Kidney (tissue), 14 donors: Measurements from ENCODE around the gene FAM20C. TPM values are rescaled to one million over a fixed set of nuclear protein-coding genes. Genes with fewer than 3 reads are reported as not detected.

Experiments
- DNase-seq, 5 donors: peaks; one replicate each; pipeline ENCODE4 v3.0.0-alpha.2; 2013 to 2020
- FAIRE-seq: peaks from 2 replicates; lab custom pipeline; 2012; peaks lifted over from hg19 to GRCh38; lab: Jason Lieb, UNC
- H3K27ac ChIP-seq, 2 donors: one replicate each; pipeline ENCODE4 v1.7.0; 2013; ENCODE audit warnings: low read depth in 2 of 2, low read length in 2 of 2, inconsistent platforms in 1 of 2
- H3K27me3 ChIP-seq: one replicate; pipeline ENCODE4 v1.7.1; 2013; ENCODE audit warnings: low read length, inconsistent platforms; ENCODE audit not compliant: control insufficient read depth, insufficient read depth
- H3K36me3 ChIP-seq, 3 donors: one replicate each; pipeline versions ENCODE4 v1.7.0 to v1.7.1; 2013; ENCODE audit warnings: low read length in 3 of 3, control low read depth in 1 of 3, inconsistent platforms in 1 of 3; ENCODE audit not compliant: insufficient read depth in 3 of 3, control insufficient read depth in 2 of 3
- H3K4me1 ChIP-seq, 3 donors: one replicate each; pipeline versions ENCODE4 v1.7.0 to v1.7.1; 2013; ENCODE audit warnings: low read length in 3 of 3, inconsistent platforms in 1 of 3, low read depth in 1 of 3; ENCODE audit not compliant: control insufficient read depth in 2 of 3, insufficient read depth in 2 of 3
- H3K4me3 ChIP-seq, 3 donors: one replicate each; pipeline versions ENCODE4 v1.7.0 to v1.8.1; 2013; ENCODE audit warnings: low read length in 3 of 3, control low read depth in 1 of 3, inconsistent platforms in 1 of 3
- H3K9ac ChIP-seq, 3 donors: one replicate each; pipeline versions ENCODE4 v1.7.0 to v1.7.1; 2013; ENCODE audit warnings: low read length in 3 of 3, control low read depth in 1 of 3, inconsistent platforms in 1 of 3
- H3K9me3 ChIP-seq, 3 donors: one replicate each; pipeline versions ENCODE4 v1.7.0 to v1.7.1; 2013; ENCODE audit warnings: low read length in 3 of 3, control low read depth in 1 of 3, inconsistent platforms in 1 of 3; ENCODE audit not compliant: control insufficient read depth in 2 of 3, insufficient read depth in 1 of 3
- intact Hi-C: fragments of 100-400 bp; cut with DNase I; formaldehyde crosslinking; loops from one replicate; pipeline ENCODE4 v1.11.1; 2022
- polyA plus RNA-seq: library from polyadenylated mRNA; stranded (reverse); fragments of 350-450 nt; fragmentation: Illumina TruSeq; extraction: RNeasy Lipid Tissue Mini Kit (QIAGEN cat#74804); gene quantifications from one replicate; pipeline ENCODE4 v1.2.3, GENCODE V29; 2014; ENCODE audit warnings: low read depth, low replicate concordance; ENCODE audit not compliant: insufficient read depth
- total RNA-seq: library from RNA; stranded (reverse); fragmentation: NEBNext Ultra II Directional; extraction: Animal tissue kit (Norgen Biotek cat#: 25700); gene quantifications from one replicate; pipeline ENCODE4 v1.2.1, GENCODE V29; 2021
- TF ChIP-seq, protein P1 (sequence below): IDR thresholded peaks from 3 replicates; pipeline ENCODE4 v1.5.1; 2012; ENCODE audit warnings: mild to moderate bottlenecking, moderate library complexity, borderline replicate concordance; ENCODE audit not compliant: insufficient read depth; ENCODE audit errors: extremely low read depth
- donor health status: control.
- donor health status: control.
- donor health status: control.
- donor health status: control.
- donor health status: control.
- donor health status: DM: yes; HTN: yes; CAD: no.
- donor health status: Normal renal cell carcinoma (clear cell type).

FAM20C gene
- total and polyA plus RNA-seq, 2 donors from 2014 or later, result 84.9 to 114 TPM

GRCh38 chr7:173209-173918 lies 19.0 kb upstream of the FAM20C start:
- intact Hi-C loops, result no loop called here
- no peak overlapping the region for H3K27ac ChIP-seq
- TF ChIP-seq, protein P1, sequence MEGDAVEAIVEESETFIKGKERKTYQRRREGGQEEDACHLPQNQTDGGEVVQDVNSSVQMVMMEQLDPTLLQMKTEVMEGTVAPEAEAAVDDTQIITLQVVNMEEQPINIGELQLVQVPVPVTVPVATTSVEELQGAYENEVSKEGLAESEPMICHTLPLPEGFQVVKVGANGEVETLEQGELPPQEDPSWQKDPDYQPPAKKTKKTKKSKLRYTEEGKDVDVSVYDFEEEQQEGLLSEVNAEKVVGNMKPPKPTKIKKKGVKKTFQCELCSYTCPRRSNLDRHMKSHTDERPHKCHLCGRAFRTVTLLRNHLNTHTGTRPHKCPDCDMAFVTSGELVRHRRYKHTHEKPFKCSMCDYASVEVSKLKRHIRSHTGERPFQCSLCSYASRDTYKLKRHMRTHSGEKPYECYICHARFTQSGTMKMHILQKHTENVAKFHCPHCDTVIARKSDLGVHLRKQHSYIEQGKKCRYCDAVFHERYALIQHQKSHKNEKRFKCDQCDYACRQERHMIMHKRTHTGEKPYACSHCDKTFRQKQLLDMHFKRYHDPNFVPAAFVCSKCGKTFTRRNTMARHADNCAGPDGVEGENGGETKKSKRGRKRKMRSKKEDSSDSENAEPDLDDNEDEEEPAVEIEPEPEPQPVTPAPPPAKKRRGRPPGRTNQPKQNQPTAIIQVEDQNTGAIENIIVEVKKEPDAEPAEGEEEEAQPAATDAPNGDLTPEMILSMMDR, result no peak
- no peak overlapping the region for H3K9ac ChIP-seq
- DNase-seq (peak in 2 of 5 donors; percentile 52 to 74), FAIRE-seq (no peak)
- no peaks in the 10 kb centered on the region for H3K27me3 ChIP-seq
- no peaks in the 10 kb centered on the region for H3K36me3 ChIP-seq
- H3K9me3 ChIP-seq, result no peaks in the 10 kb centered on the region
- no peaks in the 10 kb centered on the region for H3K4me1 ChIP-seq
- H3K4me3 ChIP-seq, result no peak overlapping the region

DNA sequence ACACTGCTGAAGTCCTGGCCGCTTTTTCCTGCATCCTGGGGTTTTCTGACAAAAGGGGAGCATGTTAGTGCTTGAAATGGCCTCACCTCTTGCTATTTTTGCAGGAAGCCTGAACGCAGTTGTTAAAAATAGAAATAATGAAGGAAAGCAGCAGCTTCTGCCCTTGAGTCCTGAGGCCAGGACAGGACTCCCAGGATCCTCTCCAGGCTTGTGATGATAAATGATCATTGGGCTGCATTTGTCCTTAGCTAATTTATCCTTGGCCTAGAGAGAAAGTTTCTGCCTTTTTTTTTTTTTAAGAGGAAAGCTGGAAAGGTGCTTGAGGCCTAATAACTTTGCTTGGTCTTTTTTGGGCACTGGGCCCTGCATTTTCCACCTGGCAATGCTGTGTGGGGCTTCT lies 17.7 kb upstream of the FAM20C start:
- intact Hi-C loops, result no loop called here
- H3K9me3 ChIP-seq, result no peaks in the 10 kb centered on the region
- no peaks in the 10 kb centered on the region for H3K27me3 ChIP-seq
- no peak overlapping the region for H3K9ac ChIP-seq
- FAIRE-seq, result no peak
- TF ChIP-seq, protein P1, result no peak
- H3K36me3 ChIP-seq, result no peaks in the 10 kb centered on the region
- no peak for DNase-seq
- H3K4me3 ChIP-seq, result no peak overlapping the region
- no peak overlapping the region for H3K27ac ChIP-seq
- H3K4me1 ChIP-seq, result no peaks in the 10 kb centered on the region

DNA sequence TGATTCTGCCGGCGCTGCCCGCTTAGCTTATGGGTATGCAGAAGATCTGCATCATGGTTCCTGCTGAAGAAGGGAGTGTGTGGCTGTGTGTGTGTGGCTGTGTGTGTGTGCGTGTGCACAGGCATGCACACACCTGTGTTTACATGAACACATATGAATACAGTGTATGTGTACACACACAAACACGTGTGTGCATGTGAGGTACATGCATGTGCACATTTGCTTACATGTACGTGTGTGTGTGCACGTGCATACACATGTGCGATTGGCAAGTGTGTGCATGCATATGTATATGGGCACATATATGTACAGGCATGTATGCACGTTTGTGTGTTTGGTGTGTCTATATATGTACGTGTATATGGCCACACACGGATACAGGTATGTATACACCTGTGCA lies 16.4 kb upstream of the FAM20C start:
- Histone ChIP-seq H3K4me3 (no peak overlapping the region), H3K27me3 (no peaks in the 10 kb centered on the region), H3K27ac (no peak overlapping the region), H3K9ac (no peak overlapping the region), H3K4me1 (no peaks in the 10 kb centered on the region), H3K9me3 (no peaks in the 10 kb centered on the region), H3K36me3 (no peaks in the 10 kb centered on the region)
- intact Hi-C loops, result no loop called here
- DNase-seq (no peak), FAIRE-seq (no peak)
- TF ChIP-seq, protein P1, result no peak
